ENCODE results near the gene ZNF620.
"Not testable (repeated sequence)": the region's sequence is repeated elsewhere in the genome, so short reads cannot be mapped to it uniquely, and the experiment has no call there.

DNA sequence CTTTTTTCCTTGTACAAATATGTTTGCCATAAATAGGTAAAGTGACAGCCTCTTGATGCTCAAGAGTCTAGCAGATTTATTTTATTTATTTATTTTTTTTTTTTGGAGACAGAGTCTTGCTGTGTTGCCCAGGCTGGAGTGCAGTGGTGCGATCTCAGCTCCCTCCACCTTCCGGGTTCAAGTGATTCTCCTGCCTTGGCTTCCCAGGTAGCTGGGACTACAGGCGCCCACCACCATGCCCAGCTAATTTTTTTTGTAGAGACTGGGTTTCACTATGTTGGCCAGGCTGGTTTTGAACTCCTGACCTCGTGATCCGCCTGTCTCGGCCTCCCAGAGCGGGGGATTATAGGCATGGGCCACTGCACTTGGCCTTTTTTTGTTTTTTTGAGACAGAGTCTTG is 43.0 kb upstream of the ZNF620 start:
- TF ChIP-seq, protein P1, sequence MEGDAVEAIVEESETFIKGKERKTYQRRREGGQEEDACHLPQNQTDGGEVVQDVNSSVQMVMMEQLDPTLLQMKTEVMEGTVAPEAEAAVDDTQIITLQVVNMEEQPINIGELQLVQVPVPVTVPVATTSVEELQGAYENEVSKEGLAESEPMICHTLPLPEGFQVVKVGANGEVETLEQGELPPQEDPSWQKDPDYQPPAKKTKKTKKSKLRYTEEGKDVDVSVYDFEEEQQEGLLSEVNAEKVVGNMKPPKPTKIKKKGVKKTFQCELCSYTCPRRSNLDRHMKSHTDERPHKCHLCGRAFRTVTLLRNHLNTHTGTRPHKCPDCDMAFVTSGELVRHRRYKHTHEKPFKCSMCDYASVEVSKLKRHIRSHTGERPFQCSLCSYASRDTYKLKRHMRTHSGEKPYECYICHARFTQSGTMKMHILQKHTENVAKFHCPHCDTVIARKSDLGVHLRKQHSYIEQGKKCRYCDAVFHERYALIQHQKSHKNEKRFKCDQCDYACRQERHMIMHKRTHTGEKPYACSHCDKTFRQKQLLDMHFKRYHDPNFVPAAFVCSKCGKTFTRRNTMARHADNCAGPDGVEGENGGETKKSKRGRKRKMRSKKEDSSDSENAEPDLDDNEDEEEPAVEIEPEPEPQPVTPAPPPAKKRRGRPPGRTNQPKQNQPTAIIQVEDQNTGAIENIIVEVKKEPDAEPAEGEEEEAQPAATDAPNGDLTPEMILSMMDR (conservative IDR thresholded peaks at IDR 0.05; ENCODE audit: low read depth, low read length) = not testable (repeated sequence)
- not testable (repeated sequence) for TF ChIP-seq EZH2 (IDR thresholded peaks at IDR 0.05; ENCODE audit: low read length, unreplicated experiment)
